K562 (cell line): ENCODE results near the gene SGPL1. TPM values are rescaled to one million over a fixed set of nuclear protein-coding genes. Genes with fewer than 3 reads are reported as not detected.

Experiments
- ATAC-seq: fragments of 200-7000 bp; cut with Tn5 transposase; 3 replicates; pipeline ENCODE4 v1.9.1; 2020; ENCODE audit warnings: moderate library complexity
- BruUV-seq: library from RNA; stranded (reverse); fragments of 400-500 nt; replicated peaks from 2 replicates; lab custom pipeline; 2021; lab: Mats Ljungman, UMichigan
- CTCF ChIA-PET: fragments of 300-600 bp; formaldehyde crosslinking; extraction: SDS; loops from one replicate; lab custom pipeline; 2021; ENCODE audit warnings: low intra/inter-chr PET ratio; lab: Yijun Ruan, JAX
- POLR2A ChIA-PET: fragments of 300-600, 350-650 bp; sonication (Branson Sonifier 250); formaldehyde crosslinking; extraction: SDS; loops from one replicate; lab custom pipeline; 2021; ENCODE audit warnings: antibody characterized with exemption, inconsistent platforms; lab: Yijun Ruan, JAX
- DNase-seq, 4 experiments: peaks; one replicate each; pipeline versions ENCODE4 v3.0.0 to v3.0.0-alpha.2; 2011 to 2018; ENCODE audit warnings: low spot score in 3 of 4, mixed read lengths in 3 of 4; ENCODE audit errors: extremely low read depth in 1 of 4
- FAIRE-seq: peaks from 2 replicates; lab custom pipeline; 2011; peaks lifted over from hg19 to GRCh38; lab: Jason Lieb, UNC
- H2AFZ ChIP-seq: 2 replicates; pipeline ENCODE4 v1.6.0; 2011; ENCODE audit warnings: low read depth, low read length, control low read depth, inconsistent platforms
- H3K27ac ChIP-seq: fragments of 200-600 bp; 3 replicates; pipeline ENCODE4 v1.8.0; 2011; ENCODE audit warnings: low read depth, mild to moderate bottlenecking, control low read depth, inconsistent platforms, low read length, moderate library complexity, mixed read lengths; ENCODE audit errors: extremely low read depth
- H3K27me3 ChIP-seq, 2 experiments: fragments of 300-600 bp in 1 of 2; 2 replicates in 1 of 2; 3 replicates in 1 of 2; pipeline versions ENCODE4 v1.6.0 to v1.8.0; 2011; ENCODE audit warnings: inconsistent platforms in 2 of 2, low read length in 2 of 2, mild to moderate bottlenecking in 1 of 2, mixed read lengths in 1 of 2, moderate library complexity in 1 of 2; ENCODE audit not compliant: control insufficient read depth in 2 of 2, insufficient read depth in 2 of 2
- H3K36me3 ChIP-seq: fragments of 300-600 bp; 3 replicates; pipeline ENCODE4 v1.8.0; 2011; ENCODE audit warnings: mild to moderate bottlenecking, low read length, inconsistent platforms; ENCODE audit not compliant: control insufficient read depth, insufficient read depth
- H3K4me1 ChIP-seq, 2 experiments: fragments of 200-600 bp in 1 of 2; replicated peaks in 1 of 2; 2 replicates in 1 of 2; 3 replicates in 1 of 2; pipeline versions ENCODE4 v1.5.1 to v1.8.0; 2011; ENCODE audit warnings: inconsistent platforms in 2 of 2, low read length in 2 of 2, mild to moderate bottlenecking in 1 of 2, mixed read lengths in 1 of 2, moderate library complexity in 1 of 2; ENCODE audit not compliant: control insufficient read depth in 2 of 2, insufficient read depth in 2 of 2
- H3K4me2 ChIP-seq: 2 replicates; pipeline ENCODE4 v1.6.1; 2011; ENCODE audit warnings: low read length, control low read depth, inconsistent platforms, mixed read lengths; ENCODE audit not compliant: insufficient read depth
- H3K4me3 ChIP-seq: fragments of 200-600 bp; sonication (generic), shearing (Covaris generic); 2 replicates; pipeline ENCODE4 v1.5.1; 2016; ENCODE audit warnings: control low read depth, inconsistent platforms
- H3K79me2 ChIP-seq: fragments of 200-600 bp; 3 replicates; pipeline ENCODE4 v1.8.0; 2011; ENCODE audit warnings: low read length, inconsistent platforms; ENCODE audit not compliant: control insufficient read depth, insufficient read depth
- H3K9ac ChIP-seq, 2 experiments: 2 replicates each; pipeline versions ENCODE4 v1.6.0 to v1.6.1; 2011; ENCODE audit warnings: low read depth in 2 of 2, low read length in 2 of 2, control low read depth in 1 of 2, inconsistent platforms in 1 of 2, mild to moderate bottlenecking in 1 of 2, mixed read lengths in 1 of 2; ENCODE audit not compliant: insufficient read depth in 1 of 2
- H3K9me1 ChIP-seq: one replicate; pipeline ENCODE4 v1.6.0; 2011; ENCODE audit warnings: inconsistent platforms, mild to moderate bottlenecking, low read length, moderate library complexity; ENCODE audit not compliant: control insufficient read depth, insufficient read depth
- H3K9me3 ChIP-seq: replicated peaks from 2 replicates; pipeline ENCODE4 v1.5.1; 2011; ENCODE audit warnings: low read depth, low read length, inconsistent platforms; ENCODE audit not compliant: control insufficient read depth, insufficient read depth
- H4K20me1 ChIP-seq: replicated peaks from 2 replicates; pipeline ENCODE4 v1.6.1; 2011; ENCODE audit warnings: low read length, inconsistent platforms, mixed read lengths; ENCODE audit not compliant: control insufficient read depth, insufficient read depth
- ARHGAP35 ChIP-seq: fragments of 450-650 bp; IDR thresholded peaks from 2 replicates; pipeline ENCODE4 v1.6.1; 2018; ENCODE audit not compliant: partially characterized antibody
- CTCFL ChIP-seq: IDR thresholded peaks from 2 replicates; pipeline ENCODE4 v1.6.1; 2011; ENCODE audit warnings: borderline replicate concordance, low read depth, mild to moderate bottlenecking, moderate library complexity, low read length; ENCODE audit not compliant: insufficient read depth, poor library complexity, severe bottlenecking
- DPF2 ChIP-seq: fragments of 450-650 bp; IDR thresholded peaks from 2 replicates; pipeline ENCODE4 v1.6.1; 2016
- FOXA3 ChIP-seq, 2 experiments: fragments of 450-650 bp in 1 of 2; sonication (generic) in 1 of 2; formaldehyde crosslinking; IDR thresholded peaks in 1 of 2; conservative IDR thresholded peaks in 1 of 2; 2 replicates each; pipeline versions ENCODE4 v1.4.0 to v1.8.0; 2020 to 2022; ENCODE audit warnings: mild to moderate bottlenecking in 2 of 2, missing genetic modification reagents in 1 of 2
- GABPA ChIP-seq: fragments of 200-800 bp; sonication (Bioruptor generic); conservative IDR thresholded peaks from 2 replicates; pipeline ENCODE4 v1.6.1; 2016; ENCODE audit warnings: low read depth, missing genetic modification characterization, missing compliant biosample characterization
- POLR2A ChIP-seq: fragments of 450-650 bp; conservative IDR thresholded peaks from 2 replicates; pipeline ENCODE4 v1.6.1; 2016
- SIN3A ChIP-seq, 2 experiments: fragments of 150-350 bp in 1 of 2; IDR thresholded peaks; 2 replicates each; pipeline ENCODE4 v1.6.1; 2011 to 2016; ENCODE audit warnings: borderline replicate concordance in 2 of 2, low read depth in 2 of 2, low read length in 2 of 2, mild to moderate bottlenecking in 2 of 2, moderate library complexity in 2 of 2; ENCODE audit not compliant: control insufficient read depth in 1 of 2
- TFE3 ChIP-seq: fragments of 450-650 bp; formaldehyde crosslinking; IDR thresholded peaks from 2 replicates; pipeline ENCODE4 v1.4.0; 2020; ENCODE audit warnings: mild to moderate bottlenecking, mixed read lengths
- ZNF174 ChIP-seq: fragments of 250-450 bp; sonication (Bioruptor Pico); IDR thresholded peaks from 2 replicates; pipeline ENCODE4 v1.4.0; 2020; ENCODE audit warnings: mild to moderate bottlenecking
- WGBS: fragments of 100-300 bp; shearing (Covaris generic); methylation state at CpG from one replicate; pipeline ENCODE4 v1.1.6; 2016; ENCODE audit warnings: low coverage, mixed read lengths; ENCODE audit not compliant: insufficient coverage; ENCODE audit errors: missing lambda C conversion rate; 5-methylcytosine and 5-hydroxymethylcytosine counted together
- in situ Hi-C: fragments of 300-500 bp; cut with MboI; formaldehyde crosslinking; loops from 4 replicates; pipeline ENCODE4 v1.15.0; 2018; ENCODE audit warnings: inconsistent platforms, mixed read lengths
- intact Hi-C: fragments of 100-400 bp; cut with micrococcal nuclease; formaldehyde crosslinking; loops from 2 replicates; pipeline ENCODE4 v1.14.2; 2022
- polyA plus RNA-seq, 8 experiments: library from polyadenylated mRNA; depleted of rRNA in 4 of 8; stranded (reverse) in 5 of 8; unstranded in 3 of 8; fragments of >200 nt; fragmentation: Nextera tagmentation in 2 of 8; fragmentation: Illumina TruSeq in 1 of 8; extraction: Ambion mirVana in 2 of 8; extraction: Trizol in 1 of 8; gene quantifications; 2 replicates each; pipeline versions ENCODE4 v1.2.1 to v1.2.3, GENCODE V29; 2011 to 2014; ENCODE audit warnings: inconsistent platforms in 1 of 8, missing spikeins in 1 of 8
- total RNA-seq, 7 experiments: library from RNA; depleted of rRNA in 6 of 7; stranded (reverse); fragments of >200 nt in 6 of 7; fragmentation: Illumina TruSeq in 2 of 7; extraction: Trizol in 2 of 7; gene quantifications; 2 replicates each; pipeline versions ENCODE4 v1.2.1 to v1.2.3, GENCODE V29; 2011 to 2021; ENCODE audit warnings: low replicate concordance in 1 of 7

The SGPL1 gene
- total and polyA plus RNA-seq, 9 of the 15 experiments (the other 6 are each of a cell fraction or from before 2014, with no cell fraction given), result 6.0 to 18.0 (median 8.7) TPM

GRCh38 chr10:70840836-70841235, 25.1 kb downstream of the SGPL1 start:
- Histone ChIP-seq H3K36me3 (no peaks in the 10 kb centered on the region), H3K9me1 (no peaks in the 10 kb centered on the region), H2AFZ (no peak overlapping the region), H3K4me3 (no peak overlapping the region), H3K9ac (no peak overlapping the region), H3K4me1 (peaks cover 0 to 8% of the 10 kb centered on the region in 2 experiments; a peak in 2 of 5 replicates), H3K27me3 (no peaks in the 10 kb centered on the region), H3K4me2 (no peak overlapping the region), H4K20me1 (no peaks in the 10 kb centered on the region), H3K79me2 (no peaks in the 10 kb centered on the region), H3K27ac (no peak overlapping the region), H3K9me3 (no peaks in the 10 kb centered on the region; the same call in none of the 2 replicates)
- intact Hi-C loops (no loop called here), in situ Hi-C loops (no loop called here)
- no peak for DNase-seq
- no peak for ATAC-seq
- FAIRE-seq, result no peak
- no TSS peak for BruUV-seq
- POLR2A ChIA-PET, result interaction anchor here (0.9 to 2.0 kb wide), 2 partner anchors 8 to 9 kb away, joined by 3 to 5 read pairs; no protein-coding TSS in a partner anchor
- WGBS, result 43% methylated on average over 2 of the region's 2 CpGs
- no peak for TF ChIP-seq SIN3A (IDR thresholded peaks at IDR 0.05; ENCODE audit: borderline replicate concordance in 2 of 2, control insufficient read depth in 1 of 2, low read depth in 2 of 2, low read length in 2 of 2)
- no peak for TF ChIP-seq DPF2
- no peak for TF ChIP-seq ZNF174 (CRISPR knock-in tag)
- no peak for TF ChIP-seq CTCFL
- TF ChIP-seq ARHGAP35, result no peak
- TF ChIP-seq TFE3 (CRISPR knock-in tag), result no peak
- TF ChIP-seq POLR2A, result no peak
- TF ChIP-seq FOXA3 (CRISPR knock-in tag; conservative IDR thresholded peaks at IDR 0.05 in 1 of 2, IDR thresholded peaks at IDR 0.05 in 1 of 2), result no peak
- TF ChIP-seq GABPA, result no peak
- CTCF ChIA-PET, result interaction anchor here (0.8 kb wide), 1 partner anchor 26 kb away, joined by 3 read pairs; no protein-coding TSS in a partner anchor
